Activated CD4-positive, alpha-beta T cell treated with anti-CD3 and anti-CD28 coated beads, Interleukin-2, Interleukin-4, amounts not matched to agents 100 ng/mL and 50 ng/mL, durations not matched to agents 16 hours and 8 hours (primary cell): ENCODE measurements around the gene COQ4.

Experiments used
- DNase-seq: peaks from one replicate; pipeline ENCODE4 v3.0.0-alpha.2; 2020; ENCODE audit warnings: low spot score

The COQ4 gene

GRCh38 chr9:128340691-128341434, 18.2 kb downstream of the COQ4 start:
- no peak for DNase-seq

- DNase-seq: peak; percentile 82
Measured at GRCh38 chr9:128341435-128341849, 18.8 kb downstream of the COQ4 start.

GRCh38 chr9:128342971-128343680, 20.5 kb downstream of the COQ4 start:
- no peak for DNase-seq

GRCh38 chr9:128343855-128344254, 21.2 kb downstream of the COQ4 start:
- no peak for DNase-seq

GRCh38 chr9:128344931-128345605, 22.4 kb downstream of the COQ4 start:
- DNase-seq: no peak

- DNase-seq: no peak
Measured at GRCh38 chr9:128349125-128349524, 26.5 kb downstream of the COQ4 start.

- no peak for DNase-seq
Measured at GRCh38 chr9:128349772-128350171, 27.1 kb downstream of the COQ4 start.

- no peak for DNase-seq
Measured at GRCh38 chr9:128355451-128355850, 32.8 kb downstream of the COQ4 start.

GRCh38 chr9:128358090-128358489, 35.5 kb downstream of the COQ4 start:
- no peak for DNase-seq

GRCh38 chr9:128358861-128359260, 36.2 kb downstream of the COQ4 start:
- DNase-seq: no peak

- no peak for DNase-seq
Measured at GRCh38 chr9:128360826-128361225, 38.2 kb downstream of the COQ4 start.

- no peak for DNase-seq
Measured at GRCh38 chr9:128361296-128361985, 38.8 kb downstream of the COQ4 start.

GRCh38 chr9:128361986-128362646, 39.5 kb downstream of the COQ4 start:
- peak; percentile 72 for DNase-seq

GRCh38 chr9:128362774-128363173, 40.1 kb downstream of the COQ4 start:
- DNase-seq: no peak

GRCh38 chr9:128365525-128365924, 42.9 kb downstream of the COQ4 start:
- DNase-seq: no peak

- DNase-seq: no peak
Measured at GRCh38 chr9:128369024-128369706, 46.5 kb downstream of the COQ4 start.

GRCh38 chr9:128370367-128370751, 47.7 kb downstream of the COQ4 start:
- DNase-seq: no peak

GRCh38 chr9:128370752-128371629, 48.4 kb downstream of the COQ4 start, which contains the start of gene URM1:
Gene URM1, plus strand, starts transcription at chr9:128371374. Its CDS starts 7 bp downstream, at chr9:128371381.
- peak; percentile 96 for DNase-seq

- DNase-seq: no peak
Measured at GRCh38 chr9:128371630-128372117, 49.0 kb downstream of the COQ4 start.

- no peak for DNase-seq
Measured at GRCh38 chr9:128372188-128372641, 49.6 kb downstream of the COQ4 start.
